ENCODE results near the gene PATE3. TPM values are rescaled to one million over a fixed set of nuclear protein-coding genes. Genes with fewer than 3 reads are reported as not detected.

The PATE3 gene
- total RNA-seq, 1 experiment from 2014 or later = not detected

DNA sequence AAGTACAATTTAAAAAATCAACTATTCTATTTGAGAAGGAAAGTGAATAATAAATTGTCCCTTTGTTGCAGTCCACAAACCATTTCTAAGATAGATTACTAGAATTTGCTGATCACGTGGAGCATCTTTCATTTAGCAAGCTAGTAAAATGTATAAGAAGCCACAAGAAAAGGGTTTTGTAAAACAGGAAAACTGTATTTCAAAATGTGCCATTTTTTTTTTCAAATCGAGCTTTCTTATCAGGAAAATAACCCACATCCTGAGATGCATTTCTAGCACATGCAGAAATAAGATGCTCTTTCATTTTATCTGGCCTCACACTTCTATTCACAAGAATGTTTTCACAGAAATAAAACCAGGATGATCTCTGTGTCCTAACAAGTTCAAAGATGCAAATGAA is 3.2 kb upstream of the PATE3 start:
- BruUV-seq (replicated peaks) = no TSS peak
- TF ChIP-seq EZH2 (IDR thresholded peaks at IDR 0.05; ENCODE audit: low read depth) (no peak), CTCF (conservative IDR thresholded peaks at IDR 0.05) (no peak)
- Histone ChIP-seq H3F3A (ENCODE audit: insufficient read depth, low read depth) (no peaks in the 10 kb centered on the region), H4K20me1 (ENCODE audit: insufficient read depth) (no peaks in the 10 kb centered on the region), H3K9me3 (ENCODE audit: insufficient read depth, low read depth) (no peaks in the 10 kb centered on the region), H3K9me2 (ENCODE audit: insufficient read depth) (no peaks in the 10 kb centered on the region), H3K4me2 (no peak overlapping the region), H3K27me3 (ENCODE audit: insufficient read depth, low read depth) (no peaks in the 10 kb centered on the region), H3K79me2 (ENCODE audit: low read depth) (no peaks in the 10 kb centered on the region), H3K4me1 (replicated peaks; ENCODE audit: insufficient read depth) (no peaks in the 10 kb centered on the region), H2AFZ (no peak overlapping the region), H3K36me3 (ENCODE audit: low read depth) (no peaks in the 10 kb centered on the region), H3K4me3 (no peak overlapping the region), H3K27ac (no peak overlapping the region)
- DNase-seq = no peak
- intact Hi-C loops (cut with micrococcal nuclease; ENCODE audit: unreplicated experiment) = no loop called here
- POLR2A ChIA-PET (ENCODE audit: unreplicated experiment) = no interaction called here
- CTCF ChIA-PET = no interaction called here

GRCh38 chr11:125790825-125791224 is 2.9 kb downstream of the PATE3 start:
- Histone ChIP-seq H3F3A (ENCODE audit: insufficient read depth, low read depth) (no peaks in the 10 kb centered on the region), H4K20me1 (ENCODE audit: insufficient read depth) (no peaks in the 10 kb centered on the region), H3K4me3 (no peak overlapping the region), H3K9me2 (ENCODE audit: insufficient read depth) (no peaks in the 10 kb centered on the region), H2AFZ (no peak overlapping the region), H3K9me3 (ENCODE audit: insufficient read depth, low read depth) (no peaks in the 10 kb centered on the region), H3K4me1 (replicated peaks; ENCODE audit: insufficient read depth) (no peaks in the 10 kb centered on the region), H3K36me3 (ENCODE audit: low read depth) (no peaks in the 10 kb centered on the region), H3K4me2 (no peak overlapping the region), H3K27ac (no peak overlapping the region), H3K79me2 (ENCODE audit: low read depth) (no peaks in the 10 kb centered on the region), H3K27me3 (ENCODE audit: insufficient read depth, low read depth) (no peaks in the 10 kb centered on the region)
- no peak for TF ChIP-seq EZH2 (IDR thresholded peaks at IDR 0.05; ENCODE audit: low read depth)
- no peak for TF ChIP-seq CTCF (conservative IDR thresholded peaks at IDR 0.05)
- intact Hi-C loops (cut with micrococcal nuclease; ENCODE audit: unreplicated experiment) = no loop called here
- DNase-seq = no peak
- no TSS peak for BruUV-seq (replicated peaks)
- ChIA-PET POLR2A (ENCODE audit: unreplicated experiment) (no interaction called here), CTCF (no interaction called here)

GRCh38 chr11:125797641-125798040 is 9.7 kb downstream of the PATE3 start:
- Histone ChIP-seq H3F3A (ENCODE audit: insufficient read depth, low read depth) (no peaks in the 10 kb centered on the region), H3K4me1 (replicated peaks; ENCODE audit: insufficient read depth) (no peaks in the 10 kb centered on the region), H3K79me2 (ENCODE audit: low read depth) (no peaks in the 10 kb centered on the region), H3K36me3 (ENCODE audit: low read depth) (no peaks in the 10 kb centered on the region), H3K4me2 (no peak overlapping the region), H3K9me2 (ENCODE audit: insufficient read depth) (no peaks in the 10 kb centered on the region), H3K27ac (no peak overlapping the region), H3K9me3 (ENCODE audit: insufficient read depth, low read depth) (no peaks in the 10 kb centered on the region), H3K27me3 (ENCODE audit: insufficient read depth, low read depth) (no peaks in the 10 kb centered on the region), H4K20me1 (ENCODE audit: insufficient read depth) (no peaks in the 10 kb centered on the region), H2AFZ (no peak overlapping the region), H3K4me3 (no peak overlapping the region)
- intact Hi-C loops (cut with micrococcal nuclease; ENCODE audit: unreplicated experiment) = no loop called here
- ChIA-PET POLR2A (ENCODE audit: unreplicated experiment) (no interaction called here), CTCF (no interaction called here)
- TF ChIP-seq CTCF (conservative IDR thresholded peaks at IDR 0.05) = no peak
- no peak for TF ChIP-seq EZH2 (IDR thresholded peaks at IDR 0.05; ENCODE audit: low read depth)
- BruUV-seq (replicated peaks) = no TSS peak
- no peak for DNase-seq
